ENCODE results near the gene RFC3. TPM values are rescaled to one million over a fixed set of nuclear protein-coding genes. Genes with fewer than 3 reads are reported as not detected.

The RFC3 gene
- total and polyA plus RNA-seq, 9 of the 15 experiments (the other 6 are each of a cell fraction or from before 2014, with no cell fraction given): 31.3 to 94.0 (median 54.0) TPM

DNA sequence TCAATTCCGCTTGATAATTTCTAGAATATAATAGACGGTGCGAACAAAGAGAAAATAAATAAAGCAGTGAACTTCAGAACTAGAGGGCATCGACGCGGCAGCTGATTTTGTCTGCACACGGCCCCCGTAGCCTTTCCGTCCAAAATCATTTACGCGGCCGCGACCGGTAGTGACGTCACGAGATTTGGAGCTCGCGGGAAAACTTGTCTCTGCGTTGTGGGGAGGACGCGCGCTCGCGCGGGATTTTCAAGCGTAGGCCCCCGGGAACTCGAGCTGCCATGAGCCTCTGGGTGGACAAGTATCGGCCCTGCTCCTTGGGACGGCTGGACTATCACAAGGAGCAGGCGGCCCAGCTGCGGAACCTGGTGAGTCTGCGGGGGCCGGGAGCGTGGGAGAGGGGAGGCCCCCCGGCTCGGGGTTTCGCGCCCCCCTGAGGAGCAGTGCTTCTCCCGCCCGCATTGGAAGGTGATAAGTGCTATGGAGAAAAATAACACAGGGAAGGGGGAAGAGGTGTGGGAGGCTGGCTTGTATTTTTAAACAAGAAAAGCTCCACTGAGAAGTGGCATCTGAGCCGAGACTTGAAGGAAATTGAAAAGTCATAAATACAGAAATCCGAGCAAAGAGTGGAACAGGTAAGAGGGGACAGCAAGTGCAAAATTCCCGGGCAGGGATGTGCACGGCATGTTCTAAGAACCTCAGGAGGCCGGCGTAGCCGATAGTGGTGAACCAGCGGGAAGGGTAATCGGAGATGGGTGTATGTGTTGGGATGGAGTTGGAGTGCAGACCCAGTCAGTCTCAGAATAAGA, at the start of gene RFC3 (continued):
- TF ChIP-seq, protein P1, sequence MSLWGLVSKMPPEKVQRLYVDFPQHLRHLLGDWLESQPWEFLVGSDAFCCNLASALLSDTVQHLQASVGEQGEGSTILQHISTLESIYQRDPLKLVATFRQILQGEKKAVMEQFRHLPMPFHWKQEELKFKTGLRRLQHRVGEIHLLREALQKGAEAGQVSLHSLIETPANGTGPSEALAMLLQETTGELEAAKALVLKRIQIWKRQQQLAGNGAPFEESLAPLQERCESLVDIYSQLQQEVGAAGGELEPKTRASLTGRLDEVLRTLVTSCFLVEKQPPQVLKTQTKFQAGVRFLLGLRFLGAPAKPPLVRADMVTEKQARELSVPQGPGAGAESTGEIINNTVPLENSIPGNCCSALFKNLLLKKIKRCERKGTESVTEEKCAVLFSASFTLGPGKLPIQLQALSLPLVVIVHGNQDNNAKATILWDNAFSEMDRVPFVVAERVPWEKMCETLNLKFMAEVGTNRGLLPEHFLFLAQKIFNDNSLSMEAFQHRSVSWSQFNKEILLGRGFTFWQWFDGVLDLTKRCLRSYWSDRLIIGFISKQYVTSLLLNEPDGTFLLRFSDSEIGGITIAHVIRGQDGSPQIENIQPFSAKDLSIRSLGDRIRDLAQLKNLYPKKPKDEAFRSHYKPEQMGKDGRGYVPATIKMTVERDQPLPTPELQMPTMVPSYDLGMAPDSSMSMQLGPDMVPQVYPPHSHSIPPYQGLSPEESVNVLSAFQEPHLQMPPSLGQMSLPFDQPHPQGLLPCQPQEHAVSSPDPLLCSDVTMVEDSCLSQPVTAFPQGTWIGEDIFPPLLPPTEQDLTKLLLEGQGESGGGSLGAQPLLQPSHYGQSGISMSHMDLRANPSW (CRISPR knock-in tag; IDR thresholded peaks at IDR 0.05): no peak
- TF ChIP-seq, protein P2, sequence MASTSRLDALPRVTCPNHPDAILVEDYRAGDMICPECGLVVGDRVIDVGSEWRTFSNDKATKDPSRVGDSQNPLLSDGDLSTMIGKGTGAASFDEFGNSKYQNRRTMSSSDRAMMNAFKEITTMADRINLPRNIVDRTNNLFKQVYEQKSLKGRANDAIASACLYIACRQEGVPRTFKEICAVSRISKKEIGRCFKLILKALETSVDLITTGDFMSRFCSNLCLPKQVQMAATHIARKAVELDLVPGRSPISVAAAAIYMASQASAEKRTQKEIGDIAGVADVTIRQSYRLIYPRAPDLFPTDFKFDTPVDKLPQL (IDR thresholded peaks at IDR 0.05; ENCODE audit: extremely low read depth, insufficient read length): no peak
- TF ChIP-seq TEAD1 (CRISPR knock-in tag; IDR thresholded peaks at IDR 0.05): no peak
- no peak for TF ChIP-seq BCL6 (CRISPR knock-in tag; IDR thresholded peaks at IDR 0.05)
- no peak for TF ChIP-seq KLF1 (tag; IDR thresholded peaks at IDR 0.05)
- TF ChIP-seq POLR2A (conservative IDR thresholded peaks at IDR 0.05): peak; percentile 86
- TF ChIP-seq ETV1 (tag; conservative IDR thresholded peaks at IDR 0.05; ENCODE audit: low read depth): peak; percentile 68
- TF ChIP-seq, protein P3, sequence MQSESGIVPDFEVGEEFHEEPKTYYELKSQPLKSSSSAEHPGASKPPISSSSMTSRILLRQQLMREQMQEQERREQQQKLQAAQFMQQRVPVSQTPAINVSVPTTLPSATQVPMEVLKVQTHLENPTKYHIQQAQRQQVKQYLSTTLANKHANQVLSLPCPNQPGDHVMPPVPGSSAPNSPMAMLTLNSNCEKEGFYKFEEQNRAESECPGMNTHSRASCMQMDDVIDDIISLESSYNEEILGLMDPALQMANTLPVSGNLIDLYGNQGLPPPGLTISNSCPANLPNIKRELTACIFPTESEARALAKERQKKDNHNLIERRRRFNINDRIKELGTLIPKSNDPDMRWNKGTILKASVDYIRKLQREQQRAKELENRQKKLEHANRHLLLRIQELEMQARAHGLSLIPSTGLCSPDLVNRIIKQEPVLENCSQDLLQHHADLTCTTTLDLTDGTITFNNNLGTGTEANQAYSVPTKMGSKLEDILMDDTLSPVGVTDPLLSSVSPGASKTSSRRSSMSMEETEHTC (IDR thresholded peaks at IDR 0.05): no peak
- no peak for TF ChIP-seq HNRNPL (IDR thresholded peaks at IDR 0.05; ENCODE audit: low read depth, low read length)
- TF ChIP-seq ATF7 (IDR thresholded peaks at IDR 0.05): peak; percentile 95
- TF ChIP-seq TAF7 (tag; IDR thresholded peaks at IDR 0.05): peak; percentile 44; the same call in 1 of the 2 replicates
- no peak for TF ChIP-seq PRPF4 (IDR thresholded peaks at IDR 0.05; ENCODE audit: insufficient read depth, low read depth, low read length, poor library complexity, severe bottlenecking)
- no peak for TF ChIP-seq RFX7 (CRISPR knock-in tag; IDR thresholded peaks at IDR 0.05)
- no peak for TF ChIP-seq ZNF717 (CRISPR knock-in tag; IDR thresholded peaks at IDR 0.05)
- no peak for TF ChIP-seq SP2 (IDR thresholded peaks at IDR 0.05; ENCODE audit: extremely low read depth, low read depth, low read length, poor library complexity, severe bottlenecking)
- no peak for TF ChIP-seq ZNF668 (CRISPR knock-in tag; IDR thresholded peaks at IDR 0.05)
- no peak for TF ChIP-seq DNMT1 (IDR thresholded peaks at IDR 0.05)
- TF ChIP-seq ZKSCAN8 (CRISPR knock-in tag; IDR thresholded peaks at IDR 0.05): no peak
- TF ChIP-seq BCOR (IDR thresholded peaks at IDR 0.05): no peak
- no peak for TF ChIP-seq SNIP1 (IDR thresholded peaks at IDR 0.05; ENCODE audit: low read depth)
- no peak for TF ChIP-seq ZNF699 (CRISPR knock-in tag; IDR thresholded peaks at IDR 0.05; ENCODE audit: insufficient replicate concordance)
- TF ChIP-seq CC2D1A (IDR thresholded peaks at IDR 0.05): peak; percentile 78
- TF ChIP-seq ZNF384 (IDR thresholded peaks at IDR 0.05; ENCODE audit: low read depth, low read length): no peak
- TF ChIP-seq ESRRA (IDR thresholded peaks at IDR 0.05; ENCODE audit: borderline replicate concordance, low read depth): peak; percentile 24; the same call in 1 of the 2 replicates
- no peak for TF ChIP-seq TAL1 (IDR thresholded peaks at IDR 0.05)
